Measurements from ENCODE around the gene RASGRP3. TPM values are rescaled to one million over a fixed set of nuclear protein-coding genes. Genes with fewer than 3 reads are reported as not detected.

The RASGRP3 gene
- total and polyA plus RNA-seq, 2 of the 13 experiments (the other 11 are each of a cell fraction or from before 2014, with no cell fraction given), result 0.01 TPM; not detected in 1

GRCh38 chr2:33457556-33458247, 18.7 kb upstream of the RASGRP3 start:
- 23% methylated on average over 8 of the region's 8 CpGs for WGBS (ENCODE audit: low lambda C conversion rate)
- no peak for DNase-seq (ENCODE audit: low spot score)
- Histone ChIP-seq H4K20me1 (ENCODE audit: insufficient read depth, low read length) (no peaks in the 10 kb centered on the region), H3K4me1 (ENCODE audit: insufficient read depth, low read length) (no peaks in the 10 kb centered on the region), H3K4me2 (ENCODE audit: low read depth, low read length) (no peak overlapping the region), H3K9me3 (ENCODE audit: low read length) (peaks cover 1% of the 10 kb centered on the region; the same call in 1 of the 2 replicates), H3K9ac (ENCODE audit: insufficient read depth, low read depth, low read length) (no peak overlapping the region), H3K27me3 (ENCODE audit: control insufficient read depth in 1 of 2, insufficient read depth in 2 of 2, low read length in 2 of 2) (no peaks in the 10 kb centered on the region), H3K27ac (ENCODE audit: extremely low read length, insufficient read depth, low read length) (no peak overlapping the region), H3K79me2 (ENCODE audit: insufficient read depth, low read length) (no peaks in the 10 kb centered on the region), H2AFZ (ENCODE audit: low read length) (no peak overlapping the region), H3K4me3 (replicated peaks in 1 of 3; ENCODE audit: insufficient read depth in 1 of 3, low read depth in 2 of 3, low read length in 3 of 3) (no peak overlapping the region), H3K36me3 (replicated peaks in 1 of 2; ENCODE audit: control insufficient read depth in 1 of 2, insufficient read depth in 2 of 2, low read length in 2 of 2) (no peaks in the 10 kb centered on the region)
- ChIA-PET POLR2A (no interaction called here), CTCF (ENCODE audit: low intra/inter-chr PET ratio, low total read pairs) (no interaction called here)
- no peak for FAIRE-seq
- intact Hi-C loops (cut with micrococcal nuclease; ENCODE audit: unreplicated experiment), result no loop called here
- ATAC-seq, result peak; percentile 53; the same call in 1 of the 3 replicates
- in situ Hi-C loops (cut with HindIII; ENCODE audit: extremely low pct_ligation_motif_present, low pct_unique_long_range_greater_than_20kb), result no loop called here
- no TSS peak for BruUV-seq (replicated peaks)
- TF ChIP-seq TCF7L2 (IDR thresholded peaks at IDR 0.05; ENCODE audit: low read depth, low read length) (no peak), MEIS2 (CRISPR knock-in tag; IDR thresholded peaks at IDR 0.05) (peak; percentile 86; the same call in 1 of the 2 replicates), CEBPB (IDR thresholded peaks at IDR 0.05; ENCODE audit: borderline replicate concordance, low read depth, low read length) (peak; percentile 84), ZNF577 (CRISPR knock-in tag; IDR thresholded peaks at IDR 0.05; ENCODE audit: borderline replicate concordance, low read depth) (no peak), HNF4A (CRISPR knock-in tag; IDR thresholded peaks at IDR 0.05) (peak; percentile 4; the same call in 1 of the 2 replicates), MXD4 (CRISPR knock-in tag; IDR thresholded peaks at IDR 0.05) (no peak), ZNF850 (CRISPR knock-in tag; conservative IDR thresholded peaks at IDR 0.05) (no peak), NRL (CRISPR knock-in tag; IDR thresholded peaks at IDR 0.05; ENCODE audit: borderline replicate concordance) (no peak), ZNF124 (CRISPR knock-in tag; IDR thresholded peaks at IDR 0.05) (no peak), AHDC1 (CRISPR knock-in tag; IDR thresholded peaks at IDR 0.05; ENCODE audit: borderline replicate concordance) (no peak), POGK (CRISPR knock-in tag; conservative IDR thresholded peaks at IDR 0.05) (no peak), ZNF569 (CRISPR knock-in tag; IDR thresholded peaks at IDR 0.05; ENCODE audit: borderline replicate concordance) (no peak), MEF2D (CRISPR knock-in tag; IDR thresholded peaks at IDR 0.05) (peak; percentile 97), ZFYVE20 (CRISPR knock-in tag; IDR thresholded peaks at IDR 0.05; ENCODE audit: borderline replicate concordance, low read depth) (no peak), LCORL (IDR thresholded peaks at IDR 0.05) (no peak), LCORL (CRISPR knock-in tag; IDR thresholded peaks at IDR 0.05) (no peak), CEBPG (CRISPR knock-in tag; IDR thresholded peaks at IDR 0.05) (peak; percentile 53; the same call in 1 of the 2 replicates), CREB1 (IDR thresholded peaks at IDR 0.05) (0 out of 2 replicates have a peak, but pooled peaks have one; percentile 11), CREB1 (CRISPR knock-in tag; IDR thresholded peaks at IDR 0.05) (no peak)
